H1 (cell line): ENCODE measurements around the gene PML.

Experiments
- ATF3 ChIP-seq: IDR thresholded peaks from 2 replicates; pipeline ENCODE4 v1.6.1; 2011; ENCODE audit warnings: low read depth, mild to moderate bottlenecking, low read length; ENCODE audit not compliant: insufficient read depth
- EZH2 ChIP-seq: fragments of 200-600 bp; sonication (generic); IDR thresholded peaks from 2 replicates; pipeline ENCODE4 v1.7.1; 2012; ENCODE audit warnings: low read depth, mild to moderate bottlenecking, moderate library complexity, low read length, inconsistent platforms; ENCODE audit not compliant: severe bottlenecking
- HDAC2 ChIP-seq, 2 experiments: fragments of 300-600 bp in 1 of 2; sonication (generic) in 1 of 2; IDR thresholded peaks; 2 replicates each; pipeline ENCODE4 v1.6.1; 2011 to 2012; ENCODE audit warnings: low read depth in 2 of 2, low read length in 2 of 2, mild to moderate bottlenecking in 2 of 2, moderate library complexity in 2 of 2, borderline replicate concordance in 1 of 2, inconsistent platforms in 1 of 2
- KDM4A ChIP-seq: IDR thresholded peaks from one replicate; pipeline ENCODE4 v1.7.1; 2012; ENCODE audit warnings: low read depth, mild to moderate bottlenecking, moderate library complexity, low read length, inconsistent platforms; ENCODE audit not compliant: severe bottlenecking
- POLR2A ChIP-seq, 2 experiments: IDR thresholded peaks; 1 replicate in 1 of 2; 2 replicates in 1 of 2; pipeline ENCODE4 v1.6.1; 2011; ENCODE audit warnings: low read depth in 2 of 2, low read length in 2 of 2, mild to moderate bottlenecking in 2 of 2; ENCODE audit errors: control extremely low read depth in 1 of 2
- POLR2AphosphoS5 ChIP-seq: IDR thresholded peaks from 2 replicates; pipeline ENCODE4 v1.6.1; 2011; ENCODE audit warnings: low read depth, low read length
- RAD21 ChIP-seq, 2 experiments: IDR thresholded peaks in 1 of 2; conservative IDR thresholded peaks in 1 of 2; 2 replicates each; pipeline ENCODE4 v1.6.1; 2011; ENCODE audit warnings: low read depth in 2 of 2, low read length in 2 of 2, improper control_type of control experiment in 1 of 2, inconsistent platforms in 1 of 2, mild to moderate bottlenecking in 1 of 2, moderate library complexity in 1 of 2
- SIN3A ChIP-seq, 2 experiments: IDR thresholded peaks in 1 of 2; conservative IDR thresholded peaks in 1 of 2; 2 replicates each; pipeline ENCODE4 v1.6.1; 2011 to 2012; ENCODE audit warnings: low read length in 2 of 2, improper control_type of control experiment in 1 of 2, low read depth in 1 of 2, mild to moderate bottlenecking in 1 of 2
- YY1 ChIP-seq: IDR thresholded peaks from 2 replicates; pipeline ENCODE4 v1.6.1; 2011; ENCODE audit warnings: low read depth, mild to moderate bottlenecking, low read length
- TF ChIP-seq, protein P1 (sequence below), 3 experiments: IDR thresholded peaks; 1 replicate in 2 of 3; 2 replicates in 1 of 3; pipeline versions ENCODE4 v1.5.1 to v1.6.1; 2011; ENCODE audit warnings: low read length in 3 of 3, mild to moderate bottlenecking in 3 of 3, inconsistent platforms in 2 of 3, low read depth in 1 of 3, moderate library complexity in 1 of 3; ENCODE audit not compliant: insufficient read depth in 1 of 3; ENCODE audit errors: control extremely low read depth in 1 of 3
- TF ChIP-seq, protein P2 (sequence below): IDR thresholded peaks from 2 replicates; pipeline ENCODE4 v1.6.1; 2012; ENCODE audit warnings: low read length, inconsistent platforms
- TF ChIP-seq, protein P3 (sequence below): IDR thresholded peaks from 2 replicates; pipeline ENCODE4 v1.6.1; 2012; ENCODE audit warnings: inconsistent platforms

DNA sequence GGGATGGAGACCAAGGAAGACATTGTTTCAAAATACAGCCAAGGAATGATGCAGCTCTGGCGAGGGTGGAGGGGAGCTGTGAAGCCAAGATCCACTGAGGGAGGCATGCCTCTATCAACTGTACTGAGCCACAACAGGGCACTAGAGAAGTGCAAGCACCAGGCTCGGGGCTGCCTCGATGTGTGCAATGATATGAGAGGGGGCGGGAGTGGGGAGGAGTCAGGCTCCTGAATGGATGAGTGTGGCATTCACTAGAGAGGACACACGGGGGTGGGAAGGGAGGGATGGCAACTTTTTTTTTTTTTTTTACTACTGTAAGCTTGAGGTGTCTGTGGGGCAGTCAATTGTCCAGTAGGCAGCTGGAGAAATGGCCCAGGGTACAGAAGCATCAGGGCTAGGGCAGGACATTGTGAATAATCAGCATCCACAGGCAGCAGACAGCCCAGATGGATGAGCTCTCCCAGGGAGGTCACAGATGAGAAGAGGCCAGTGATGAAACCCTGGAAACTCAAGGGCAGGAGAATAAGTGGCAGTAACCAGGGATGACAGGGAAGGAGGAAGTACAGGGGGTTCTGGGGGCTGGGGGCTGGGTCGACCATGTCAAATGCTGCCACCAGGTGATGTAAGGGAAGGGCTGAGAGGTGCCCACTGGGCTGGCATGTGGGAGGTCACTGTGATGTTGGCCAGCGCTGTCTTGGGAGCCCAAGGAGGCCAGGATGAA is 8.3 kb upstream of the PML start:
- TF ChIP-seq, protein P1, sequence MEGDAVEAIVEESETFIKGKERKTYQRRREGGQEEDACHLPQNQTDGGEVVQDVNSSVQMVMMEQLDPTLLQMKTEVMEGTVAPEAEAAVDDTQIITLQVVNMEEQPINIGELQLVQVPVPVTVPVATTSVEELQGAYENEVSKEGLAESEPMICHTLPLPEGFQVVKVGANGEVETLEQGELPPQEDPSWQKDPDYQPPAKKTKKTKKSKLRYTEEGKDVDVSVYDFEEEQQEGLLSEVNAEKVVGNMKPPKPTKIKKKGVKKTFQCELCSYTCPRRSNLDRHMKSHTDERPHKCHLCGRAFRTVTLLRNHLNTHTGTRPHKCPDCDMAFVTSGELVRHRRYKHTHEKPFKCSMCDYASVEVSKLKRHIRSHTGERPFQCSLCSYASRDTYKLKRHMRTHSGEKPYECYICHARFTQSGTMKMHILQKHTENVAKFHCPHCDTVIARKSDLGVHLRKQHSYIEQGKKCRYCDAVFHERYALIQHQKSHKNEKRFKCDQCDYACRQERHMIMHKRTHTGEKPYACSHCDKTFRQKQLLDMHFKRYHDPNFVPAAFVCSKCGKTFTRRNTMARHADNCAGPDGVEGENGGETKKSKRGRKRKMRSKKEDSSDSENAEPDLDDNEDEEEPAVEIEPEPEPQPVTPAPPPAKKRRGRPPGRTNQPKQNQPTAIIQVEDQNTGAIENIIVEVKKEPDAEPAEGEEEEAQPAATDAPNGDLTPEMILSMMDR (IDR thresholded peaks at IDR 0.05; ENCODE audit: control extremely low read depth in 1 of 3, insufficient read depth in 1 of 3, low read depth in 1 of 3, low read length in 3 of 3) = no peak
- TF ChIP-seq ATF3 (no peak), EZH2 (no peak), HDAC2 (IDR thresholded peaks at IDR 0.05; ENCODE audit: borderline replicate concordance in 1 of 2, low read depth in 2 of 2, low read length in 2 of 2) (no peak), POLR2A (IDR thresholded peaks at IDR 0.05; ENCODE audit: control extremely low read depth in 1 of 2, low read depth in 2 of 2, low read length in 2 of 2) (no peak), RAD21 (IDR thresholded peaks at IDR 0.05 in 1 of 2, conservative IDR thresholded peaks at IDR 0.05 in 1 of 2; ENCODE audit: low read depth in 2 of 2, low read length in 2 of 2) (no peak), YY1 (no peak), POLR2AphosphoS5 (no peak), KDM4A (no peak), SIN3A (conservative IDR thresholded peaks at IDR 0.05 in 1 of 2, IDR thresholded peaks at IDR 0.05 in 1 of 2; ENCODE audit: low read depth in 1 of 2, low read length in 2 of 2) (no peak)
- TF ChIP-seq, protein P2, sequence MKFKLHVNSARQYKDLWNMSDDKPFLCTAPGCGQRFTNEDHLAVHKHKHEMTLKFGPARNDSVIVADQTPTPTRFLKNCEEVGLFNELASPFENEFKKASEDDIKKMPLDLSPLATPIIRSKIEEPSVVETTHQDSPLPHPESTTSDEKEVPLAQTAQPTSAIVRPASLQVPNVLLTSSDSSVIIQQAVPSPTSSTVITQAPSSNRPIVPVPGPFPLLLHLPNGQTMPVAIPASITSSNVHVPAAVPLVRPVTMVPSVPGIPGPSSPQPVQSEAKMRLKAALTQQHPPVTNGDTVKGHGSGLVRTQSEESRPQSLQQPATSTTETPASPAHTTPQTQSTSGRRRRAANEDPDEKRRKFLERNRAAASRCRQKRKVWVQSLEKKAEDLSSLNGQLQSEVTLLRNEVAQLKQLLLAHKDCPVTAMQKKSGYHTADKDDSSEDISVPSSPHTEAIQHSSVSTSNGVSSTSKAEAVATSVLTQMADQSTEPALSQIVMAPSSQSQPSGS = no peak
- TF ChIP-seq, protein P3, sequence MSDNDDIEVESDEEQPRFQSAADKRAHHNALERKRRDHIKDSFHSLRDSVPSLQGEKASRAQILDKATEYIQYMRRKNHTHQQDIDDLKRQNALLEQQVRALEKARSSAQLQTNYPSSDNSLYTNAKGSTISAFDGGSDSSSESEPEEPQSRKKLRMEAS = no peak
